Measurements from ENCODE around the gene ACTL7A.

The ACTL7A gene

DNA sequence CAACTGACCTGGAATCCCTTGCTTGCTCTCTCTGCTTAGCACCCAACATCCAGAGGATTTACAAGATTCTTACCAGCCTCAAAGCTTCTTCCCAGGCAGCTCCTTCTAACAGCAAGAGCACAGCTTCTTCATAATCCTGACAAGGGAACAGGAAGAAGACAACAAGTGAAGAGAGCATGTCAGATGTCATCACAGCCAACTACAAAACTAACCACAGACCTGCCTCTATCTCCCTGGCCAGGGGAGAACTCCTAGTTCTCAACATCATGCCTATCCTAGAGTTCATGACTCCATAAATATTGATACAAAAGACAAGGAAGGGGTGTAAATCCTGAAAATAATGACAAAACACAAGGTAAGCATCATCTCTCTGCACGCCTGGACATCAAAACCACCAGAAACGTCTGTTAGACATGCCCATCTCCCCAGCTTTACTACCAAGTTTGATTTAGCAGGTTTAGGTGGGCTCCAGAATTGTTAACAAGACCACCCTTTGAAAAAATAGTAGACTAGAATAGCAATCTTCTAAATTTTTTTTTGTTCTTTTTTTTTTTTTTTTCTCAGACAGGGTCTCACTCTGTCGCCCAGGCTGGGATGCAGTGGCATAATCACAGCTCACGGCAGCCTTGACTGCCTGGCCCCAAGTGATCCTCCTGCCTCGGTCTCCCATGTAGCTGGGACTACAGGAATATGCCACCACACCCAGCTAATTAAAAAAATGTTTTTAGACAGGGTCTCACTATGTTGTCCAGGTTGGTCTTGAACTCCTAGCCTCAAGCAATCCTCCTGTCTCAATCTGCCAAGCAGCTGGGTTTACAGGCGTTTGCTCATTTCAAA, 20.2 kb downstream of the ACTL7A start:
- Histone ChIP-seq H2AFZ (ENCODE audit: low read length) (no peak overlapping the region), H3K4me1 (ENCODE audit: insufficient read depth, low read length, poor library complexity, severe bottlenecking) (no peaks in the 10 kb centered on the region), H3K27me3 (ENCODE audit: insufficient read depth, low read length, poor library complexity, severe bottlenecking) (no peaks in the 10 kb centered on the region), H4K20me1 (ENCODE audit: insufficient read depth, low read length, poor library complexity, severe bottlenecking) (no peaks in the 10 kb centered on the region), H3K9me2 (replicated peaks; ENCODE audit: low read depth, low read length) (no peaks in the 10 kb centered on the region), H3K4me2 (ENCODE audit: low read depth, low read length, poor library complexity, severe bottlenecking) (no peak overlapping the region), H3K79me2 (ENCODE audit: insufficient read depth, low read length) (no peaks in the 10 kb centered on the region), H3K9me3 (ENCODE audit: insufficient read depth, low read depth, low read length) (no peaks in the 10 kb centered on the region), H3K9ac (ENCODE audit: low read depth, low read length, poor library complexity, severe bottlenecking) (no peak overlapping the region), H3F3A (ENCODE audit: low read depth) (no peaks in the 10 kb centered on the region), H3K36me3 (ENCODE audit: insufficient read depth, low read length) (peaks cover 34% of the 10 kb centered on the region; the same call in 1 of the 2 replicates), H3K4me3 (ENCODE audit: low read length, poor library complexity, severe bottlenecking) (no peak overlapping the region)
- TF ChIP-seq CTCF (conservative IDR thresholded peaks at IDR 0.05; ENCODE audit: low read length) = no peak

DNA sequence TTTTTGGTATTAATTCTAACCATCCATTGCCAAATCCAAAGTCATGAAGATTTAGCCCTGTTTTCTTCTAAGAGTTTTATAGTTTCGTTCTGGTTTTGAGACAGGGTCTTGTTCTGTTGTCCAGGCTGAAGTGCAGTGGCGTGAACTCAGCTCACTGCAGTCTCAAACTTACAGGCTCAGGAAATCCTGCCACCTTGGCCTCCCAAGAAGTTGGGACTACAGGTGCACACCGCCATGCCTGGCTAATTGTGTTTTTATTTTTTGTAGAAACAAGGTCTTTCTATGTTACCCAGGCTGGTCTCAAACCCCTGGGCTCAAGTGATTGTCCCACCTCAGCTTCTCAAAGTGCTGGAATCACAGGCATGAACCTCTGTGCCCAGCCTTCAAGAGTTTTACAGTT, 21.0 kb downstream of the ACTL7A start:
- no peaks in the 10 kb centered on the region for H3K9me3 ChIP-seq (ENCODE audit: insufficient read depth, low read depth, low read length)
- H3K9me2 ChIP-seq (replicated peaks; ENCODE audit: low read depth, low read length) = no peaks in the 10 kb centered on the region
- no peaks in the 10 kb centered on the region for H3K27me3 ChIP-seq (ENCODE audit: insufficient read depth, low read length, poor library complexity, severe bottlenecking)
- no peaks in the 10 kb centered on the region for H3K4me1 ChIP-seq (ENCODE audit: insufficient read depth, low read length, poor library complexity, severe bottlenecking)
- H2AFZ ChIP-seq (ENCODE audit: low read length) = no peak overlapping the region
- TF ChIP-seq CTCF (conservative IDR thresholded peaks at IDR 0.05; ENCODE audit: low read length) (no peak), EZH2phosphoT487 (IDR thresholded peaks at IDR 0.05; ENCODE audit: borderline replicate concordance) (no peak)
- no peaks in the 10 kb centered on the region for H3K79me2 ChIP-seq (ENCODE audit: insufficient read depth, low read length)
- no peak overlapping the region for H3K9ac ChIP-seq (ENCODE audit: low read depth, low read length, poor library complexity, severe bottlenecking)
- peaks cover 32% of the 10 kb centered on the region; the same call in 1 of the 2 replicates for H3K36me3 ChIP-seq (ENCODE audit: insufficient read depth, low read length)
- H3F3A ChIP-seq (ENCODE audit: low read depth) = no peaks in the 10 kb centered on the region
- H3K4me3 ChIP-seq (ENCODE audit: low read length, poor library complexity, severe bottlenecking) = no peak overlapping the region
- no peak overlapping the region for H3K4me2 ChIP-seq (ENCODE audit: low read depth, low read length, poor library complexity, severe bottlenecking)
- H4K20me1 ChIP-seq (ENCODE audit: insufficient read depth, low read length, poor library complexity, severe bottlenecking) = no peaks in the 10 kb centered on the region

DNA sequence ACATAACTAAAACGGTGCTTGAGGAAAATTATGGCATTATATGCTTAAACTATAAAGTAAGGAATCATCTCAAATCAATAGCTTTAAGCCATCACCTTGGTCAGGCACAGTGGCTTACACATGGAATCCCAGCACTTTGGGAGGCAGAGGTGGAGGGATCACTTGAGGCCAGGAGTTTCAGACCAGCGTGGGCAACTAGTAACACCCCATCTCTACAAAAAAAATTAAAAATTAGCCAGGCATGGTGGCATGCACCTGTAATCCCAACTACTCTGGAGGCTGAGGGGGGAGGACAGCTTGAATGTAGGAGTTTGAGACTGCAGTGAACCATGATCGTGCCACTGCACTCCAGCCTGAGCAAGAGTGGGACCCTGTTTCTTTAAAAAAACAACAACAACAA, 22.6 kb downstream of the ACTL7A start:
- no peaks in the 10 kb centered on the region for H3K79me2 ChIP-seq (ENCODE audit: insufficient read depth, low read length)
- no peak for TF ChIP-seq EZH2phosphoT487 (IDR thresholded peaks at IDR 0.05; ENCODE audit: borderline replicate concordance)
- no peak for TF ChIP-seq CTCF (conservative IDR thresholded peaks at IDR 0.05; ENCODE audit: low read length)
- no peak overlapping the region for H3K4me2 ChIP-seq (ENCODE audit: low read depth, low read length, poor library complexity, severe bottlenecking)
- H2AFZ ChIP-seq (ENCODE audit: low read length) = no peak overlapping the region
- H3K9me3 ChIP-seq (ENCODE audit: insufficient read depth, low read depth, low read length) = no peaks in the 10 kb centered on the region
- H3K27me3 ChIP-seq (ENCODE audit: insufficient read depth, low read length, poor library complexity, severe bottlenecking) = no peaks in the 10 kb centered on the region
- peaks cover 30% of the 10 kb centered on the region; the same call in 1 of the 2 replicates for H3K36me3 ChIP-seq (ENCODE audit: insufficient read depth, low read length)
- H3K4me1 ChIP-seq (ENCODE audit: insufficient read depth, low read length, poor library complexity, severe bottlenecking) = no peaks in the 10 kb centered on the region
- H4K20me1 ChIP-seq (ENCODE audit: insufficient read depth, low read length, poor library complexity, severe bottlenecking) = no peaks in the 10 kb centered on the region
- no peaks in the 10 kb centered on the region for H3K9me2 ChIP-seq (replicated peaks; ENCODE audit: low read depth, low read length)
- no peaks in the 10 kb centered on the region for H3F3A ChIP-seq (ENCODE audit: low read depth)
- no peak overlapping the region for H3K9ac ChIP-seq (ENCODE audit: low read depth, low read length, poor library complexity, severe bottlenecking)
- H3K4me3 ChIP-seq (ENCODE audit: low read length, poor library complexity, severe bottlenecking) = no peak overlapping the region
